CD4-positive, alpha-beta T cell treated with Interleukin-21 for 1 hour (primary cell): ENCODE results near the gene CLEC3A.
"Not testable (repeated sequence)": the region's sequence is repeated elsewhere in the genome, so short reads cannot be mapped to it uniquely, and the experiment has no call there.

Experiments used
- DNase-seq: peaks from one replicate; pipeline ENCODE4 v3.0.0-alpha.2; 2020

CLEC3A gene

GRCh38 chr16:78034530-78034929 lies 12.2 kb downstream of the CLEC3A start:
- DNase-seq = peak; percentile 8

- DNase-seq = no peak
Observed at GRCh38 chr16:78035012-78035411, 12.7 kb downstream of the CLEC3A start.

- DNase-seq = no peak
Observed at GRCh38 chr16:78040396-78040795, 18.0 kb downstream of the CLEC3A start.

GRCh38 chr16:78045865-78046581 lies 23.7 kb downstream of the CLEC3A start:
- peak; percentile 12 for DNase-seq

- DNase-seq = no peak
Observed at GRCh38 chr16:78048319-78048718, 26.0 kb downstream of the CLEC3A start.

GRCh38 chr16:78050734-78051400 lies 28.5 kb downstream of the CLEC3A start:
- no peak for DNase-seq

- no peak for DNase-seq
Observed at GRCh38 chr16:78057803-78058564, 35.6 kb downstream of the CLEC3A start.

- not testable (repeated sequence) for DNase-seq
Observed at GRCh38 chr16:78059806-78060205, 37.5 kb downstream of the CLEC3A start.

GRCh38 chr16:78060295-78060694 lies 37.9 kb downstream of the CLEC3A start:
- no peak for DNase-seq

- no peak for DNase-seq
Observed at GRCh38 chr16:78060809-78061208, 38.5 kb downstream of the CLEC3A start.

- no peak for DNase-seq
Observed at GRCh38 chr16:78065319-78065718, 43.0 kb downstream of the CLEC3A start.

- DNase-seq = no peak
Observed at GRCh38 chr16:78069913-78070312, 47.6 kb downstream of the CLEC3A start.

- no peak for DNase-seq
Observed at GRCh38 chr16:78072275-78072674, 49.9 kb downstream of the CLEC3A start.

- DNase-seq = no peak
Observed at GRCh38 chr16:78075800-78076199, 53.5 kb downstream of the CLEC3A start.

GRCh38 chr16:78081341-78081740 lies 59.0 kb downstream of the CLEC3A start:
- no peak for DNase-seq
